GM12878 (cell line): ENCODE results near the gene SRSF8. TPM values are rescaled to one million over a fixed set of nuclear protein-coding genes. Genes with fewer than 3 reads are reported as not detected.

Experiments
- ATAC-seq: fragments of 200-7000 bp; cut with Tn5 transposase; 3 replicates; pipeline ENCODE4 v1.9.1; 2020; ENCODE audit warnings: mild to moderate bottlenecking, moderate library complexity
- BruUV-seq: library from RNA; stranded (reverse); fragments of 400-500 nt; replicated peaks from 2 replicates; lab custom pipeline; 2021; lab: Mats Ljungman, UMichigan
- CTCF ChIA-PET: fragments of 300-600 bp; sonication (Branson Sonifier 250); formaldehyde crosslinking; extraction: SDS; loops from one replicate; lab custom pipeline; 2021; ENCODE audit warnings: inconsistent platforms; lab: Yijun Ruan, JAX
- POLR2A ChIA-PET: fragments of 350-600 bp; formaldehyde crosslinking; extraction: SDS; loops from one replicate; lab custom pipeline; 2021; ENCODE audit warnings: inconsistent platforms; lab: Charles Lee
- RAD21 ChIA-PET: fragments of 300-600 bp; sonication (Branson Sonifier 250); formaldehyde crosslinking; loops from one replicate; lab custom pipeline; 2023; ENCODE audit warnings: antibody characterized with exemption; ENCODE audit not compliant: unreplicated experiment; lab: Charles Lee
- SMC1A ChIA-PET: fragments of 300-600 bp; sonication (Branson Sonifier 250); formaldehyde crosslinking; loops from one replicate; lab custom pipeline; 2023; ENCODE audit not compliant: unreplicated experiment, uncharacterized antibody; lab: Charles Lee
- DNase-seq: peaks from one replicate; pipeline ENCODE4 v3.0.0-alpha.2; 2011; ENCODE audit warnings: low read depth, low spot score
- FAIRE-seq: peaks from 3 replicates; lab custom pipeline; 2011; peaks lifted over from hg19 to GRCh38; lab: Jason Lieb, UNC
- H2AFZ ChIP-seq: 2 replicates; pipeline ENCODE4 v1.6.0; 2011; ENCODE audit warnings: low read depth, low read length, control low read depth; ENCODE audit not compliant: control insufficient read depth
- H3K27ac ChIP-seq: 2 replicates; pipeline ENCODE4 v1.5.1; 2011; ENCODE audit warnings: control low read depth; ENCODE audit not compliant: control insufficient read depth, insufficient read depth
- H3K27me3 ChIP-seq, 2 experiments: replicated peaks in 1 of 2; 2 replicates each; pipeline versions ENCODE4 v1.6.0 to v1.6.1; 2011; ENCODE audit warnings: low read length in 1 of 2; ENCODE audit not compliant: control insufficient read depth in 2 of 2, insufficient read depth in 2 of 2
- H3K36me3 ChIP-seq, 2 experiments: 2 replicates each; pipeline ENCODE4 v1.5.1; 2011; ENCODE audit warnings: low read length in 1 of 2; ENCODE audit not compliant: control insufficient read depth in 2 of 2, insufficient read depth in 2 of 2
- H3K4me1 ChIP-seq: 2 replicates; pipeline ENCODE4 v1.6.1; 2011; ENCODE audit warnings: mild to moderate bottlenecking, low read length, moderate library complexity, mixed read lengths; ENCODE audit not compliant: control insufficient read depth, insufficient read depth
- H3K4me2 ChIP-seq: 2 replicates; pipeline ENCODE4 v1.6.0; 2011; ENCODE audit warnings: control low read depth; ENCODE audit not compliant: control insufficient read depth, insufficient read depth
- H3K4me3 ChIP-seq: fragments of 200-600 bp; sonication (generic); 2 replicates; pipeline ENCODE4 v1.5.1; 2016
- H3K79me2 ChIP-seq: 2 replicates; pipeline ENCODE4 v1.6.0; 2011; ENCODE audit warnings: low read length; ENCODE audit not compliant: control insufficient read depth, insufficient read depth
- H3K9ac ChIP-seq: 2 replicates; pipeline ENCODE4 v1.8.0; 2011; ENCODE audit warnings: low read length, control low read depth, mixed read lengths; ENCODE audit not compliant: control insufficient read depth, insufficient read depth
- H3K9me3 ChIP-seq: replicated peaks from 3 replicates; pipeline ENCODE4 v1.5.1; 2011; ENCODE audit warnings: mild to moderate bottlenecking, low read length; ENCODE audit not compliant: control insufficient read depth, insufficient read depth
- H4K20me1 ChIP-seq: 2 replicates; pipeline ENCODE4 v1.6.0; 2011; ENCODE audit not compliant: control insufficient read depth, insufficient read depth
- BCL11A ChIP-seq: IDR thresholded peaks from 2 replicates; pipeline ENCODE4 v1.6.1; 2011; ENCODE audit warnings: low read depth, low read length
- CHD2 ChIP-seq: IDR thresholded peaks from 2 replicates; pipeline ENCODE4 v1.6.1; 2011; ENCODE audit warnings: low read depth, low read length, improper control_type of control experiment, borderline replicate concordance
- CHD4 ChIP-seq: fragments of 200-600 bp; sonication (generic); IDR thresholded peaks from 2 replicates; pipeline ENCODE4 v1.6.1; 2016; ENCODE audit warnings: mild to moderate bottlenecking
- EGR1 ChIP-seq, 2 experiments: IDR thresholded peaks; 1 replicate in 1 of 2; 2 replicates in 1 of 2; pipeline ENCODE4 v1.6.1; 2011 to 2012; ENCODE audit warnings: low read depth in 2 of 2, low read length in 2 of 2, borderline replicate concordance in 1 of 2, mild to moderate bottlenecking in 1 of 2, moderate library complexity in 1 of 2
- FOXK2 ChIP-seq: fragments of 450-650 bp; IDR thresholded peaks from 2 replicates; pipeline ENCODE4 v1.6.1; 2017; ENCODE audit warnings: mild to moderate bottlenecking, moderate library complexity
- FOXM1 ChIP-seq: IDR thresholded peaks from 2 replicates; pipeline ENCODE4 v1.6.1; 2012; ENCODE audit warnings: low read depth, mild to moderate bottlenecking, inconsistent platforms, low read length, moderate library complexity
- KLF5 ChIP-seq: fragments of 450-650 bp; IDR thresholded peaks from 2 replicates; pipeline ENCODE4 v1.6.1; 2014; ENCODE audit warnings: mild to moderate bottlenecking; ENCODE audit not compliant: partially characterized antibody
- MEF2A ChIP-seq: IDR thresholded peaks from 2 replicates; pipeline ENCODE4 v1.6.1; 2011; ENCODE audit warnings: low read depth, mild to moderate bottlenecking, low read length, moderate library complexity; ENCODE audit not compliant: insufficient read depth
- PML ChIP-seq: IDR thresholded peaks from 2 replicates; pipeline ENCODE4 v1.6.1; 2012; ENCODE audit warnings: low read length, inconsistent platforms
- POU2F2 ChIP-seq: IDR thresholded peaks from 3 replicates; pipeline ENCODE4 v1.6.1; 2011; ENCODE audit warnings: low read depth, mild to moderate bottlenecking, low read length, borderline replicate concordance
- RUNX3 ChIP-seq: IDR thresholded peaks from 2 replicates; pipeline ENCODE4 v1.6.1; 2012; ENCODE audit warnings: low read length, inconsistent platforms
- SKIL ChIP-seq: fragments of 450-650 bp; IDR thresholded peaks from 2 replicates; pipeline ENCODE4 v1.6.1; 2017; ENCODE audit warnings: mild to moderate bottlenecking, low read depth, inconsistent platforms; ENCODE audit not compliant: poor library complexity, severe bottlenecking
- TARDBP ChIP-seq: IDR thresholded peaks from 2 replicates; pipeline ENCODE4 v1.6.1; 2016; ENCODE audit warnings: borderline replicate concordance
- ZBED1 ChIP-seq: IDR thresholded peaks from 2 replicates; pipeline ENCODE4 v1.6.1; 2016; ENCODE audit warnings: borderline replicate concordance
- ZNF274 ChIP-seq: IDR thresholded peaks from one replicate; pipeline ENCODE4 v1.8.0; 2011; ENCODE audit not compliant: insufficient read length, insufficient read depth
- WGBS: methylation state at CpG from one replicate; pipeline ENCODE4 v1.1.6; 2016; ENCODE audit warnings: low lambda C conversion rate; ENCODE audit not compliant: insufficient replicate concordance, insufficient coverage; ENCODE audit errors: missing lambda C conversion rate; 5-methylcytosine and 5-hydroxymethylcytosine counted together
- in situ Hi-C: fragments of 300-500 bp; cut with MboI; formaldehyde crosslinking; loops from 9 replicates; pipeline ENCODE4 v1.14.3; 2018; ENCODE audit warnings: mixed read lengths
- intact Hi-C: fragments of 100-400 bp; cut with micrococcal nuclease; formaldehyde crosslinking; loops from one replicate; pipeline ENCODE4 v1.14.2; 2022; ENCODE audit not compliant: unreplicated experiment
- polyA plus RNA-seq, 11 experiments: library from polyadenylated mRNA; depleted of rRNA in 4 of 11; unstranded in 6 of 11; stranded (reverse) in 5 of 11; fragments of >200 nt; fragmentation: Nextera tagmentation in 4 of 11; fragmentation: Illumina TruSeq in 1 of 11; extraction: Ambion mirVana in 4 of 11; extraction: Trizol in 1 of 11; gene quantifications; 1 replicate in 1 of 11; 2 replicates in 10 of 11; pipeline versions ENCODE4 v1.2.1 to v1.2.3, GENCODE V29; 2011 to 2016; ENCODE audit warnings: inconsistent platforms in 2 of 11, missing spikeins in 2 of 11, low read depth in 1 of 11
- total RNA-seq, 4 experiments: library from RNA; depleted of rRNA in 3 of 4; stranded (reverse); fragments of >200 nt in 3 of 4; fragmentation: Illumina TruSeq in 1 of 4; extraction: Trizol in 1 of 4; gene quantifications; 2 replicates each; pipeline versions ENCODE4 v1.2.1 to v1.2.3, GENCODE V29; 2013 to 2021

The SRSF8 gene
- total and polyA plus RNA-seq, 10 of the 15 experiments (the other 5 are each of a cell fraction or from before 2014, with no cell fraction given) = 14.2 to 43.1 (median 27.1) TPM

- no peak for ATAC-seq
- Histone ChIP-seq H3K27me3 (no peaks in the 10 kb centered on the region), H4K20me1 (no peaks in the 10 kb centered on the region), H3K4me1 (peaks cover 5% of the 10 kb centered on the region; the same call in 1 of the 2 replicates), H3K4me3 (no peak overlapping the region), H3K9me3 (no peaks in the 10 kb centered on the region), H3K4me2 (no peak overlapping the region), H3K79me2 (peaks cover under 1% of the 10 kb centered on the region; the same call in 1 of the 2 replicates), H2AFZ (no peak overlapping the region), H3K9ac (no peak overlapping the region), H3K36me3 (no peaks in the 10 kb centered on the region), H3K27ac (no peak overlapping the region)
- BruUV-seq = no TSS peak
- intact Hi-C loops = no loop called here
- in situ Hi-C loops = no loop called here
- ChIA-PET RAD21 (interaction anchor here (0.9 to 3.7 kb wide), 9 partner anchors 8 to 67 kb away, joined by 3 to 22 read pairs (median 6); partner anchors contain the start of gene SRSF8), CTCF (interaction anchor here (0.8 to 3.9 kb wide), 7 partner anchors 8 to 146 kb away, joined by 3 to 64 read pairs (median 4); partner anchors contain the start of genes SESN3 and SRSF8), POLR2A (interaction anchor here (0.6 to 3.2 kb wide), 12 partner anchors 8 to 705 kb away, joined by 3 to 13 read pairs (median 3); partner anchors contain the start of gene FAM76B), SMC1A (interaction anchor here (0.8 to 8.7 kb wide), 12 partner anchors 9 to 623 kb away, joined by 3 to 85 read pairs (median 3); partner anchors contain the start of gene SRSF8)
- DNase-seq = no peak
- FAIRE-seq = no peak
- WGBS = 44% methylated on average over 3 of the region's 3 CpGs
- no peak for TF ChIP-seq RUNX3
These were observed 18.5 kb downstream of the SRSF8 start for GRCh38 chr11:95085117-95085816.

- Histone ChIP-seq H3K9me3 (no peaks in the 10 kb centered on the region), H3K36me3 (no peaks in the 10 kb centered on the region), H2AFZ (no peak overlapping the region), H3K4me1 (peaks cover 5% of the 10 kb centered on the region; the same call in 1 of the 2 replicates), H3K27ac (no peak overlapping the region), H3K4me2 (no peak overlapping the region), H3K4me3 (no peak overlapping the region), H3K27me3 (no peaks in the 10 kb centered on the region), H3K79me2 (peaks cover 5% of the 10 kb centered on the region), H3K9ac (no peak overlapping the region), H4K20me1 (no peaks in the 10 kb centered on the region)
- intact Hi-C loops = no loop called here
- in situ Hi-C loops = no loop called here
- ChIA-PET SMC1A (interaction anchor here (0.8 to 8.7 kb wide), 6 partner anchors 8 to 622 kb away, joined by 3 to 85 read pairs (median 6); partner anchors contain the start of gene SRSF8), RAD21 (interaction anchor here (1.4 to 3.7 kb wide), 5 partner anchors 10 to 65 kb away, joined by 4 to 22 read pairs (median 10); partner anchors contain the start of gene SRSF8), CTCF (interaction anchor here (3.9 kb wide), 1 partner anchor 16 kb away, joined by 64 read pairs; the partner anchor contains the start of gene SRSF8), POLR2A (interaction anchor here (0.9 to 3.2 kb wide), 7 partner anchors 9 to 704 kb away, joined by 3 to 13 read pairs (median 3); partner anchors contain the start of gene FAM76B)
- ATAC-seq = no peak
- 97% methylated on average over 2 of the region's 2 CpGs for WGBS
- no peak for FAIRE-seq
- no peak for DNase-seq
- no TSS peak for BruUV-seq
- TF ChIP-seq MEF2A = no peak
- TF ChIP-seq PML = no peak
- TF ChIP-seq SKIL = no peak
- no peak for TF ChIP-seq ZBED1
- no peak for TF ChIP-seq POU2F2
- TF ChIP-seq ZNF274 = no peak
- no peak for TF ChIP-seq TARDBP
- no peak for TF ChIP-seq FOXK2
- no peak for TF ChIP-seq KLF5
- no peak for TF ChIP-seq FOXM1
- no peak for TF ChIP-seq CHD4
- TF ChIP-seq EGR1 (IDR thresholded peaks at IDR 0.05; ENCODE audit: borderline replicate concordance in 1 of 2, low read depth in 2 of 2, low read length in 2 of 2) = no peak
- TF ChIP-seq BCL11A = no peak
- TF ChIP-seq CHD2 = no peak
These were observed 19.4 kb downstream of the SRSF8 start for GRCh38 chr11:95086151-95086550.
